Superior temporal gyrus (tissue), 1 donor: ENCODE data around the gene PCBD1.
"Not testable (repeated sequence)": the region's sequence is repeated elsewhere in the genome, so short reads cannot be mapped to it uniquely, and the experiment has no call there.

ENCODE experiments used
- DNase-seq: peaks from one replicate; pipeline ENCODE4 v3.0.0-alpha.2; 2016; ENCODE audit errors: extremely low spot score

Gene PCBD1

DNA sequence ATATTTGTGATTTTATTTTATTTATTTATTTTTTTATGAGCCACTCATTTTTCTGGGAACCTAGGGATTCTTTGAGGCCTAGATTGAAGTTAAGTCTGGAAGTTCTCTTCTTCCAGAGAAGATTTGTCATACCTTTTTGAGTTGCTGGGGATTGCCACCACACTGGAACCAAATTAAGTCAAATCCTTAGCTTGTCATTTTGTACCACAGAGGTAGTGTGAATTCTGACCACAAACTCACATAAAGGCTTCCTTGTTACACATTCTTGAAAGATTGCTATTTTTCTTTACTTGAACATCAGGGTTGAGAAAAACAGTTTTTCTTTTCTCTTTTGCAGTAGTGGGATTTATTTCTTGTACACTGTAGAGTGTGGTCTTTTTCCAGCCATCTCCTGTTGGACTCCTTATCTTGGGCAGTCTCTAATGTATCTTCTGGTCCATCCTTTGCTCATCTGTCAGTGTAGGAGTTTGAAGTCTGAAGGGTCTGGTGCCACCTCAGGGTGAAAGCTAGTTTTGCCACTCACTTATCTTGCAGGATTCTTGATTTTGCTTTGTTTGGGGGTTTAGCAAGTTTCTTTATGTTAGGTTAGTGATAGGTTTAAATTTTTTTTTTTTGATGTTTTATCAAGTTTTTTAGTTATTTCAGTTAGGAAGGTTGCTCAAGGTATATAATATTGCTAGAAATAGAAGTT lies 24.8 kb downstream of the PCBD1 start:
- DNase-seq, result no peak

DNA sequence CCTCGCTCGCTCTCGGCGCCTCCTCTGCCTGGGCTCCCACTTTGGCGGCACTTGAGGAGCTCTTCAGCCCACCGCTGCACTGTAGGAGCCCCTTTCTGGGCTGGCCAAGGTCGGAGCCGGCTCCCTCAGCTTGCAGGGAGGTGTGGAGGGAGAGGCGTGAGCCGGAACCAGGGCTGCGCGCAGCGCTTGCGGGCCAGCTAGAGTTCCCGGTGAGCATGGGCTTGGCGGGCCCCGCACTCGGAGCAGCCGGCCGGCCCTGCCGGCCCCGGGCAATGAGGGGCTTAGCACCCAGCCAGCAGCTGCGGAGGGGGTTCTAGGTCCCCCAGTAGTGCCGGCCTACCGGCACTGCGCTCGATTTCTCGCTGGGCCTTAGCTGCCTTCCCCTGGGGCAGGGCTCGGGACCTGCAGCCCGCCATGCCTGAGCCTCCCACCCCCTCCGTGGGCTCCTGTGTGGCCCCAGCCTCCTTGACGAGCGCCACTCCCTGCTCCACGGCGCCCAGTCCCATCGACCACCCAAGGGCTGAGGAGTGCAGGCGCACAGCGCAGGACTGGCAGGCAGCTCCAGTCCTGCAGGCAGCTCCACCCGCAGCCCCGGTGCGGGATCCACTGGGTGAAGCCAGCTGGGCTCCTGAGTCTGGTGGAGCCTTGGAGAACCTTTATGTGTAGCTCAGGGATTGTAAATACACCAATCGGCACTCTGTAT lies 26.7 kb downstream of the PCBD1 start:
- not testable (repeated sequence) for DNase-seq

DNA sequence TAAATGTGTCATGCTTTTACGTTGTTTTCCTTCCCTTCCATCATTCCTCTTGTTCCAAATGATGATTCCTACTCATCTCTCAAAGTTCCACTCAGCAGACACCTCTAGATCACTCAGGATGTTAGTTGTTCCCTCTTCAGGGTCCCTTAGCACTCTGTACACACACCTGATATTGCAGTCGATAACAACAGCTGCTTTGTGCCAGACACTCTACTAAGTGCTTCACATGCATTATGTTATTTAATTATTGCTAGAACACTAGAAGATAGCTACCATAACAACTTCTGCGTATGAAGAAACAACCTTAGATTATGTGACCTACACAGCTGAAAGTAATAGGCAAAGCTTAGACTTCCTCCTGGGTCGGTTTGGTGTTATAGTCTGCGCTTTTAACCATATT lies 29.6 kb downstream of the PCBD1 start:
- DNase-seq, result no peak

DNA sequence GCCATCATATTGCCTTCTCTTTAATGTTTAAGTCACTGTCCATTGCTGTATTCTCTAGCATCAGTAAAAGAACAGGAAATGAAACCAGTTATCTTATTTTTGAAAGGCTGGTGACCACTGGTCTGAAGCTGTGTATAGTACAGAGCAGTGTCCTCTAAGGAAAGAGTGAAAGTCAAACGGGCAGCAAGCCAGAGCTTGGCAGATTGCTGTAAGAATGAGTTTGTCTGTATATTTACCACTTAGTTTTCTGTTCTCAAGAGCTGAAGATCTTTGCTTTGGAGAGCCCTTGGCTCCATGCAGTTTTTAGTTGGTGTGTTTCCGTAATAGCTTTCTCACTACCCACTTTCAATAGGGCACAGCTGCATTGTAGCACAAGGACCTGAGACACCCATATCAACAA lies 31.9 kb downstream of the PCBD1 start:
- no peak for DNase-seq

DNA sequence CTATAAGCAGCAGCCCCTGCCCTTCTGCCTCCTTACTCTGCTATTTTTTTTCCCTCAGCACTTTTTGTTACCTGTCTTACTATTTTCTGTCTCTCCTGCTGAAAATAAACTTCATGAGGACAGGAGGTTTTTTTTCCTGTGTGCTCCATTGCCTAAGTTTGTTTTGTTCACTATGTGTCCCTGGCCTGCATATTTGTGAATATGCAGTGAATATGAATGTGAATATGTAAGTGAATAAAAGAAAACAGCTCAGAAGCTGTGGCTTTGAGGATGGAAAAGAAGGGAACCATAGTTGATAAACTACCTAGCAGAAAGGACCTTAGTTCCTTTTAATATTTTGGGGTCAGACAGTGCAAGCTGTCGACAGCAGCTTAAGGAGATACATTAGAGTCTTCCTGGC lies 34.9 kb downstream of the PCBD1 start:
- DNase-seq, result no peak

DNA sequence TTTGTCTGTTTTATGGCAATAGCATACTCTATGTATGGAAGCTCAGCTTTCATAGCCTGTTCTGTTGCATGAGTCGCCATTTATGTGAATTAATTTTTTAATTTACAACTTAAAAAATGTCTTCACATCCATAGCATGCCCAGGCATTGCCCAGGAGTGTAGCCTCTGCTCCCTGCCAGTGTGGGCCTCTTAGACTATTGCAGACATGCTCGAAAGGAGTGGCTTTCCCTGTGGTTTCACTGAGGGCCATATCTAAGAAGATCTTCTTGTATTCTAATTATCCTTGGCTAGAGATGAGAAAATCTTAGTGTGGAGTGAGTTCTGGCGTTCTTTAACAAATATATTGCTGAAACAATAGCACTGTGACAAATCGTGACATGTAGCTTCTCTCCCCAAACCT lies 35.3 kb downstream of the PCBD1 start:
- no peak for DNase-seq

DNA sequence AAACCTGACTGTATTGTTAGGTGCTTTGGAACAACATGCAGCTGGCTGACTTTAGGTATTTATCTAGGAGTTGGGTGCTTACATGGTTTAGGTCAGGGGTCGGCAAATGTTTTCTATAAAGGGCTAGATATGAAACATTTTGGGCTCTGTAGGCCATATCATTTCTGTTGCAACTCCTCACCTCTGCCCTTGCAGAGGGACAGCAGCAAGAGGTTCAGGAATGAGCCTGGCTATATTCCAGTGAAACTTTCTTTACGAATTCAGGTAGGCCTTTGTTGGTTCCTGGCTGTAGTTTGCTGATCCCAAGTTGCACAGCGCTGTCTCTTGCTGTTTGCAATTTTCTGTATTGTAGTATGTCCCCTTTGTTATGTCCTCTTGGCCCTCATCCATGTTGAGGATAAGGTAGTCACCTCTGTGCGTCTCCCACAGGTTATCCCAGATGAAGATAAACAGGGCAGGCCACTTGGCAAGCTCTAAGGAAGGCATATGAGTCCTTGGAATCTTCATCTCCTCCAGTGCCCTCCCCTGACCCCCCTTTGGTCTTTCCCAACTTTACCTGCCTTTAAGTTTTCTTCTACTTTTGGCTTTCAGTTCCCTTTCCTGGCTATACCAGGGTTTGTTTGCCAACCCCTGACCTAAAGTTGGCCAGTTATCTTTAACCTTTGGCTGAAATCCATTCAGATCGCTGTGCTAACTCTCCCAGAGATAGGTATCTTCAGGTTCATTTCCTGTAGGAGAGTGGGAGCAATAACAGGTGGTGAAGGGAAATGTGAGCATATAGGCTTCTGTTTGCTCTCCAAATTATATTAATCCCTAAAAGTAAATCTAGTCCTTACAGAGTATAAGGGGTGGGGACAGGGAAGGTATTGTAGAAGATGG lies 36.5 kb downstream of the PCBD1 start:
- DNase-seq, result no peak

DNA sequence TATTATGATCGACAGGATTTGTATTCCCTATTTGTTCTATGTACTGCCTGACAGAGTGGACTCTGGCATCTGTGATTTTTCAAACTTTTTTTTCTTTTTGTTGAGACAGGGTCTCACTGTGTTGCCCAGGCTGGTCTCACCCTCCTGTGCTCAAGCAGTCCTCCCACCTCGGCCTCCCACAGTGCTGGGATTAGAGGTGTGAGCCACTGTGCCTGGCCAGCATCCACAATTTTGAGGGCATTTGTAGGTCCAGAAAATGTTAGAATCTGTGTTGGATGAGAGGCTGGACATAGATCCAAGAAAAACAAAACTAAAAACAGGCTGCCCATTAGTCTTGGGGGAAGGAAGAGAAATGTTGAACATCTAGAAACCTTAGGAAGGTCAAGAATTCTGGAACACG lies 38.3 kb downstream of the PCBD1 start:
- DNase-seq, result no peak

DNA sequence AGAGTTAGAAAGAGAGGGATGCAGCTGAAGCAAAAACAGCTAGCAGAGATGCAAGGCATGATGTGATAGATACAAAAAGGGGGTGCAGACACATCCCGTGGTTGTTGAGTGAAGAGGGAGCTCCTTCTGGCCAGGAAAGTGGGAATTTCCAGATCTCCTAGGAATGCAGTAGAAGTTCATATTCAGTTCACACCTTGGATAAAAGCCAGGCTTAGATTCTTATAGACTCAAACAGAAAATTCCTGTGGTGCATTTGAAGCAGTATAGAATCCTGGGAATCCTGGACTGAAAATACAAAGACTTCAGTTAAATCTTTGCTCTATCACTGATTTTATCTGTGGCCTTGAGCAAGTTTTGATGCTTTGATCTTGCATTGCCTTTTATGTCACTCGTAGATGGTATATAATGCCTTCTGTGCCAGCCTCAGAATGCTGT lies 38.8 kb downstream of the PCBD1 start:
- DNase-seq, result no peak

DNA sequence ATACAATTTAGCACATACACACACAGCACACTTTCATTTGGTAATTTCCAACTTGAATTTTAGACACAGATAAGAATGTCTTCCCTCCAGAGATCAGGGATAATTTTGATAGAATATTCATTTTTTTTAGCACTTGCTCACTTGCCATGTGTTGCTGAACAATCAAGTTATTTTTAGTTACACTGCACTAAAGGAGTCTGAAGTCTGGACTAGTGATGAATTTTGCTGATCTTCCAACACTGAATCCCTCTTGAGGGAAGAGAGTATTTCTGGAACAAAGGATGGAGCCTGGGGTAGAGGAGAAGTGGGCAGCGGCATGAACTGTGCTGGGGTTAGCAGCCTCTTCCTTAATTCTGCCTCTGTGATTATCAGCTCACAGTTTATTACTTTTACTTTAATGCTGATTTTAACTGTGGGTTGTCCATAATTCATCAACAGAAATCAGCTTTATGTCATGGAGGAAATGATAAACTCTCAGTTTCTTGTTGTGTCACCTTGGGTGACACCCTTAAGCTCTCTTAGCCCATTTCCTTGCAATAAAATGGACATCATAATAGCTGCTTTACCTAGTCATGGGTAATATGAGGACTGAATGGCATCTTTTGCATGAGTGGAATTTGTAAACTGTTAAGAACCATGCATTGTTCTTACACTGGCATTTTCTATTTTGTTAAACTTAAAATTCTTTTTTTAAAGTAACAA lies 40.6 kb downstream of the PCBD1 start:
- peak; percentile 47 for DNase-seq

DNA sequence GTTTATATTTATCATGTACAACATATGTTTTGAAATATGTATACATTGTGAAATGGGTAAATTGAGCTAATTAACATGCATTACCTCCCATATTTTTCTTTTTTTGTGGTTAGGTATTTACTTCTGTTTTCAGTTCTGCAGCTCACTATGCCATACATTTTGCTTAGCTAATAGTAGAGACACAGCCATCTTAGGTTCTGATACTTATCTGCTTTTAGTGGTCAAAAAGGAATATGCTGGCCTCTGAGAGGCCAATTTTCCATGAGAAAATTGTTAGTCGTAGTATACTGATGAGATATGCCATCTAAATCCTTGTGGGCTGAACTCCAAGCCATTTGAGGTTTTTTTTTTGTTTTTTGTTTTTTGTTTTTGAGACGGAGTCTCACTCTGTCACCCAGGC lies 41.6 kb downstream of the PCBD1 start:
- DNase-seq, result no peak

DNA sequence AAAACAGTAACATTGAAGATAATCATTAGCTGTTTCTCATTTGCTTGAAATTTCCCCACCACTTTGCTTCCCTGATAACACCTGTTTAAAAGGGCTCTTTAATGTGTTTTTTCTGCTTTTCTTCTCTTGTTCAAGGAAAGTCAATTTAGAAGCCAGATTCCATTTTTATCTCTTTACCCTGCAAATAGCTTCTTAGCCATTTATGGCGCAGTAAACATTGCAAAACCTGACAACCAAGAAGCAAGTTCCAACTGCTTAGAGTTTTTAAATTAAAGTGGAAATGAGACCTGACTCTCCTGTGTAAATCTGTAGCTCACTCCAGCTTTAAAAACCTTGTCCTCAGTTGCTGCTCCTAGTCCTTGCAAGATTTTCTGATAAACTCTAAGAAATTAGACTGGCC lies 42.5 kb downstream of the PCBD1 start:
- no peak for DNase-seq

DNA sequence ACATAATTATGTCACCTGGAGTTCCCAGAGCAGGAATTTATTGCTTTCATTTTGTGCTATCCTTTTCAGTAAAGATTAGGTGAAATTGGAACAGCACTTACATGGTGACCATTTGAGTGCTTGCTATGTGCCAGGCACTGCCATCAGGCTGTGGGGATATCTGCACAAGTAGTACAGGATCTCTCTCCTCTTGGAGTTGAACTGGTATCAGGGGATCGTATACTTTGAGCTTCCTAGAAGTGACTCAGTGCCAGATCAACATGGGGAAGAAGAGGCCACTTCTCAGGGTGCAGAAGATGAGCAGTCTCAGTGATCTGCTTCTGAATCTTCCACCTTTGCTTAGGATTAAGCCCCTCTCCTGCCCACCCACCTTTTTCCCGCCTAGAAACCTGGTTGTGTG lies 43.1 kb downstream of the PCBD1 start:
- DNase-seq, result no peak

DNA sequence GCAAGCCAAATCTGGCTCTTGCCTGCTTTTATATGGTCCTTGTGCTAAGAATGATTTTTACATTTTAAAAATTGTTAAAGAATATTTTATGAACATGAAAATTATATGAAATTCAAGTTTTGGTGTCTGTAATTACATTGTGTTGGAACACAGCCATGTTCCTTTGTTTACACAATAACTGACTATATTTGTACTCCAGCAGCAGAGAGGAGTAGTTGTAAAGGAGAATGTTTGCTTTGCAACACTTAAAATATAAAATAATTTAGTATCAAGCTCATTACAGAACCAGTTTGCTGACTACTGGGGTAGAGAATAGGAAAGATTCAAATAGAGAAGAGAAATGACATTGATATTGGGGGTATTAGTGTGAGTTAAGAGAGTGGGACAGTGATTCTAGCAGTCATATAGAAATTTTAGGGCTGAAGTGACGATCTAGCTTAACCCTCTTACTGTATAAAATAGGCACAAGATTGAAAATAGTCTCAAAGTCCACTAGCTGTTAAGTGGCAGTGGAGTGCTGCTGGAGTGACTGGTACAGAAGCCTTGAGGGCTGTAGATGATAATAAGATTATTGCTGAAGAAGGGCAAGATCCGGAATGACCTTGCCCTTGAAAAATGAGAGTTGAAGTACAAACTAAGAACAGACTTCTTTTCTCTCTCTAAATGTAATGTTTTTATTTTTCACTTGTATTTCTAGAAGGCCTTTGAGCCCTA lies 44.4 kb downstream of the PCBD1 start:
- DNase-seq, result no peak

DNA sequence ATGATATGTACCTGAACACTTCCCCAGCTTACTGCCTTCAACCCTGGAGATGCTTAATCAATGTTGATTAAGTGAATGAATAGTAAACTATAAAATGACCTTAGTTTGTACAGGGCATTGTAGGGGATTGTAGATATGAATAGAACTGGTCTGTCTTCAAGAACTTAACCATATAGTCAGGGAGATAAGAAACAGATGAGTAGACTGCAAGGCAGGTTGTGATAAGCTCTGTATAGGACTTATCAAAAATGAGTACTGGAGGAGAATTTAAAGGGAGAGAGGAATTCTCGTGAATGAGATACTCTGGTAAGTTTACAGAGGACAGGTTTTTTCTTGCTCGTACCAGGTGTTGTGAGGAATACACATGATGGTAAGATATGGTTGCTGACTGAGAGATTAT lies 45.0 kb downstream of the PCBD1 start:
- no peak for DNase-seq

DNA sequence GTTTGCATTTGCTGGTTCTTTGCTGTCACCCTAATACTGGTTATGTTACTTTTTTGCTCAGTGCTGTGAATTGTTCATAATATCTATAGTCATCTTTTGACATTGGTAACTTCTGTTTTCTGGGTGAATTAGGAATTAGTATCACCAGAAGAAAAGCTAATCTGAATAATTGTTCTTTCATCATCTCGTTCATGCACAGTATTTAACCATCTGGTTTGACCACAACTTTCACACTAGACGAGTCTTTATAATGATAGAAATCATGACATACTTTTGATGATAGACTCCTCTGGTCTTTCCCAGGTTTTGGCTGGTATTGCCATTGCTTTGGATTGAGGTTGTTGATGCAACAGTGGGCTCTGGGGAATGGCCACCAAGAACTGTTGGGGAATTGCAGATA lies 47.5 kb downstream of the PCBD1 start:
- no peak for DNase-seq

DNA sequence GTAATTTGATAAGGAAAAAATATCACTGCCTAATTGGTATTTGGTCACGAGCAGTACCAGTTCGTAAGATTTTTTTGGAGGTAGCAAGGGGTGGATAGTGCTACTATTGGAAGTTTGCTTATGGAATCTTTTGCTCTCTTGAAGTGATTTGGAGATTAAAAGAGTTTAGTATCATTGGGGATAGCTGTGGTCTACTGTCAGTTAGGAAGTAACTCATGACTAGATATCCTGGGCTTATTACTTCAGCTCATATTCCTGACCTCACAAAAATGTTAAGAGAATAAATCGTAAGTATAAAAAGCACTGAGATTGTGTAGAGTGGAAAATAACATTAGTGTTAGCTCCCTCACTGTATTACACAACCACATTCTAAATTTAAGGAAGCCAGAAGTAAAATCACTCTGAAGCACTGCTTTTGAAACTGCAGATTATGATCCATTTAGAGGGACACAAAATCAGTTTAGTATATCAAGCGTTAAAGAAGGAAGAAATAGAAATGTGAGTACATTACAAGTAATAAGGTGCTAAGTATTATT lies 50.0 kb downstream of the PCBD1 start:
- DNase-seq, result no peak

DNA sequence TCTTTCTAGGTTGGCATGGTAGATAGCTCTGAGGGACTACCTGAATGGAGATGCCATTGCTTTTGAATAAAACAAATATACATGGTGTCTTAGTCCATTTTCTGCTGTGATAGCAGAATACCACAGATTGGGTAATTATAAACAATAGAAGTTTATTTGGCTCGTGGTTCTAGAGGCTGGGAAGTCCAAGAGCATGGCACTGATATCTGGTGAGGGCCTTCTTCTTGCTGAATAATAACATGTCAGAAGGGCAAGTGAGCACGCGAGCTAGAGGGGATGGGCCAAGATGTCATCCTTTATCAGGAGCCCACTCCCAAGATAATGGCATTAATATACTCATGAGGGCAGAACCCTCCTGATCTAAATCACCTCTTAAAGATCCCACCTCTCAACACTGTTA lies 50.7 kb downstream of the PCBD1 start:
- no peak for DNase-seq

DNA sequence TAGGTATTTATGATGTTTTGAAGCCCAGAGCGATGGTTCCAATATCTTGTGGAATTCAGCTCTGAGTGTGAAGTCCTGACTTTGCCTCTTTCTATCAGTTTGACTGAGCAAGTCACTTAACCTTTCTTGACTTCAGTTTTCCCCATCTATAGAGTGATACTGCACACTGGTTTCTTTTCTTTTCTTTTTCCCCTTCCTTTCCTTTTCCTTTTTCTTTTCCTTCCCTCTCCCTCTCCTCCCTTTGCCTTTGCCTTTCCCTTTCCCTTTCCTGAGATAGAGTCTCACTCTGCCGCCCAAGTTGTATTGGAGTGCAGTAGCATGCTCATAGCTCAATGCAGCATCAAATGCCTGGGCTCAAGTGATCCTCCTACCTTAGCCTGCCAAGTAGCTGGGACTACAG lies 52.0 kb downstream of the PCBD1 start:
- no peak for DNase-seq

DNA sequence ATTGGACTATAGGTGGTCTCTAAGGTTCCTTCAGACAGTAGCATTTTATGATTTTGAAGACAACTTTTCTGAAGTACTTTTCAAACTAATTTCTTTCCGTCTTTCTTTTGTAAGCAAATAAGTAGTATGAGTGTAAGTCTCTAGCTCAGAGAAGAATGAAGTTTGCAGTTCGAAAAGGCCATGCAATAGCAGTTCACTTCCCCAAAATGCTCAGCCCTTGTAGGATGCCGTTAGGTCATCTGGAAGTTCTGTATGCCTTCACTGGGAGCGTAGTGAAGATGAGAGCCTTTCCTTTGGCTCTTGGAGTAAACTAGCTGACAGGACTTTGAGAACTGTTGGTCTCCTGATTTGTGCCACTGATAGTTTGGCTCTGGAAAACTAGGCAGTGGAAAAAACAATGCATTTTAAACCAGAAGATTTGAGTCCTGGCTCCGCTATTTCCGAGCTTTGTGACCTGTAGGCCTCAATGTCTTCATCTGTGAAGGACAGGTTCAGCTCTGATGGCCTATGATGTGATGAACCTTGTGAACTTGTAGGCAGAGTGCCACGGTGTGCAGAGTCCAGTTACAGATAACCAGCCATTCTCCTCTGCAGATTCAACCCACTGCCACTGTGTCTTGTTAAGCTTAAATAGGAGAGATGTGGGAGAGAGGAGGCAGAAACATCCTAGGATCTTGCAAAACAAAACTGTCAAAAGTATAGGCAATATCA lies 53.8 kb downstream of the PCBD1 start:
- DNase-seq, result no peak

DNA sequence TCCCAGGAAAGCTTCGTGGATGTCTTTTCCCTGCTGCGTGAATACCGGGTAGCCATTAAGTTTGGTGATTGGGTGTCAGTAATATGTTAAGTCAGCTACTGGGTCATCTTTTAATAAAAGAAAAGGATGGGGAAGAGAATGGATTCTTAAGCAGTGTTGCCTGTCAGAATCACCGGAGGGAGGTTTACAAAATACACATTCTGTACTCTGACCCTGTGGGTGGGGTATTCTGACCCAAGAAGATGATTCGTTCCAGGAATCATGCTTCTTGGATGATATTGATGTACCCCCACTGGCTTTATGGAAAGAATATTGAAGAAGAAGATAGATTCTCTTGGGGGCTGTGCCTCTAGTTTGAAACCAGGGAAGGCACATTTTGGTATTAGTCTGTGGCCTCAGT lies 54.3 kb downstream of the PCBD1 start:
- DNase-seq, result no peak
